IPS DF 4.7 (cell line): ENCODE data around the gene HOXB2.

Source experiments
- DNase-seq: peaks from one replicate; pipeline ENCODE4 v3.0.0-alpha.2; 2013; ENCODE audit warnings: low spot score; ENCODE audit errors: extremely low read depth

Gene HOXB2

GRCh38 chr17:48553190-48553547, 8.3 kb upstream of the HOXB2 start:
- no peak for DNase-seq

GRCh38 chr17:48552466-48553189, 7.7 kb upstream of the HOXB2 start:
- DNase-seq, result no peak

DNA sequence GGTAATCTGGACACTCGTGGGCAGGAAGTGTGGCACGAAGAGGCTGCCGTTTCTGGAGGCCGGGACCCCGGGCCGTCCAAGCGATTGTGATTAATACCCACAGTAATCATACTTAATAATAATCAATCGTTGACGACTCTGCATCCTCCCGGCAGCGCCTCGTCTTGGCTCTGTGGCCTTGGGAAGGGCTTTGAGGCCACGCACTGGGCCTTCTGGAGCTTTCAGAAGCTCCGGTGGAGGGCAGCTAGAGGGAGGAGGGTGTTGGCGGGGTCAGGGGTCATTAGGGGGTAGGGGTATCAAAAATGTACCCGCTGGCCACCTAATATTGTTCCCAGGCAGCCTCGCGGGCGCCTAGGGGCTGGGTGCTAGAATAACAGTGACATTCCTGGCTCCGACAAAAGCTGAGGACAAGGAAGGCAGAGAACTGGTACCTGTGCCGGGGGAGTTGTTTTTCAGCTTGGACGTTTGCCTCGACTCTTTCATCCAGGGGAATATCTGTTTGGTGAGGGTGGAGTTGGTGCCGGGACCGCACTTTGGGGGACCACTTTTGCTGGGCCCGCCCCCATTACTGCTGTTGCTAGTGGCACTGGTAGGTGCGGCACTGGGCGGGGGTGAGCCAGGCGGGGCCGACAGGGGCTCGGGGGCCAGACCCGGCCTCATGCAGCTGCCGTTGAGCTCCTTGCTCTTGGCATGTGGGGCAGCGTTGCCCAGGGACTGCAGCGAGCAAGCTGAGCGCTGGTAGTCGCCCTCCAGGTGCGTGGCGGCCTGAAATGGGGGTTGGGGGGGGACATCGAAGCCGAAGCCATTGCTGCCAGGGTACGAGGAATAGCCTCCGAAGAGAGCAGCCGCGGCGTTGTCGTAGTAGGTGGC, 6.9 kb upstream of the HOXB2 start:
- no peak for DNase-seq

- no peak for DNase-seq
Observed at GRCh38 chr17:48551214-48551555, 6.3 kb upstream of the HOXB2 start.

- no peak for DNase-seq
Observed at GRCh38 chr17:48550502-48551213, 5.7 kb upstream of the HOXB2 start.

- no peak for DNase-seq
Observed at GRCh38 chr17:48549914-48550501, 5.1 kb upstream of the HOXB2 start.

DNA sequence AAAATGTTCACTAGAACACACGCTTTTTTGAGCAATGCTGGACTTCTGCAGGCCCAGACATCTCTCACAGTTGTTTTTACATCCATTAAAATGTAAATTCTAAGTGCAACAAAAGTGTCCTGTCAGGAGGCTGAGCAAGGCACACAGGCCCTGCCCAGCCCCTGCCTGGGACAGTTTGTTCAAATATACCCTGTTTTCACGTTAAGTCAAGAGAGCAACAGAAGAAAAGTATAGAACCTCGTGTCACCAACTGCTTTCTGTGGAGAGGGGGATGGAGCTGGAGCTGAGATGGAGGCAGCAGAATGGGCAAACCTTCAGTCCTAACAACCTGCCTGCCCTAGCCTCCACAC, 4.3 kb upstream of the HOXB2 start:
- DNase-seq, result no peak

DNA sequence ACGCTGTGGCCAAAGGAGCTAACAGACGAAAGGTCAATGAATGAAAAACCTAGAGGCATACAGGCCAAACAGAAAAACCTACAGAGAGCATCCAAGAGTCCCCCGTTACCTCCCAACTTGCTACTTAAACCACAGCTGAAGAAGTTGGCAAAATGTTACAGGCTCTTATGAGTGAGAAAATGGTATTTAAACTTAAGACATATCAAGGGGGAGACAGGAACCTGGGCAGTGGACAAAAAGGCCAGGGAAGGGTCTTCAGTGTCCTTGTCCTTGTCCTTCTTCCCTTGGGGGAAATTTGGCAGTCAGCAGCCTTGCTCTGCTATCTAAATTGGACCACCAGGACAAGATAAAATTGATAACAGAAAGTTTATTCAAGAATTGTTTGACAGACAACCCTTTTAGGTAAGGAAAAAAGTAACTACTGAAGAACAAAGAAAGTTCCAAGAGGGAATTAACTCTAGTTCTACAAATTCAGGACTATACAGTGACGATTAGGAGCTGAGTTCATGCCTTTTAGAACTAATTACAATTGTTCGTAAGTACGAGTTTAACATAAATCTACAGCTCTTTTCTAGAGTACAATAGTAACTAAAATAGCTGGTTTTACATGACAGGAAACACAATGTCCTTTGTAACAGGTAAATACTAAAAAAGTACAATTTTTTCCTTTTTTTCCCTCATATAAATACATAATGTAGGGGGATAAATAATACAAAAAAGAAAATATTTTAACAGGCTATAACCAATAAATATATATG, 3.8 kb upstream of the HOXB2 start:
- DNase-seq, result no peak

- DNase-seq, result no peak
Observed at GRCh38 chr17:48547808-48548522, 3.1 kb upstream of the HOXB2 start.

GRCh38 chr17:48546924-48547807, 2.3 kb upstream of the HOXB2 start:
- DNase-seq, result no peak

GRCh38 chr17:48546137-48546923, 1.4 kb upstream of the HOXB2 start:
- no peak for DNase-seq

DNA sequence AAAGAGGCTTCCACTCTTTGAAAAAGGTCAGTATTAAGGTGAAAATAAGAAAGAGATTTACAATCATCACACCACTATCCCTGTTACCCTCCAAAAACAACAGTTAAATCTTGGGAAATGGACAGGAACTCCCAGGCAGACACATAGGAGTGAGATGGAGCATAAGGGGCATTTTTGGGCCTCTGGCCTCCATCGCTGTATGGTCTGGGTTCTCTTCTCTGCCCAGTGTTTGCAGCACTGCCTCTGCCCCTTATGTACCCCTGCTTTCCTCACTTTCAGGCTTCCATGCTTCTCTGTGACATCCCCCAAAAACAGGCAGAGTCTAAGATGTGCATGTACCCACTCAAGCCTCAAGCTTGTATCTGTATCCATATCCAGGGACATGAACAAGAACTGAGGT, 630 bp upstream of the HOXB2 start:
- DNase-seq, result no peak

- no peak for DNase-seq
Observed at GRCh38 chr17:48544349-48545021, 424 bp downstream of the HOXB2 start.

DNA sequence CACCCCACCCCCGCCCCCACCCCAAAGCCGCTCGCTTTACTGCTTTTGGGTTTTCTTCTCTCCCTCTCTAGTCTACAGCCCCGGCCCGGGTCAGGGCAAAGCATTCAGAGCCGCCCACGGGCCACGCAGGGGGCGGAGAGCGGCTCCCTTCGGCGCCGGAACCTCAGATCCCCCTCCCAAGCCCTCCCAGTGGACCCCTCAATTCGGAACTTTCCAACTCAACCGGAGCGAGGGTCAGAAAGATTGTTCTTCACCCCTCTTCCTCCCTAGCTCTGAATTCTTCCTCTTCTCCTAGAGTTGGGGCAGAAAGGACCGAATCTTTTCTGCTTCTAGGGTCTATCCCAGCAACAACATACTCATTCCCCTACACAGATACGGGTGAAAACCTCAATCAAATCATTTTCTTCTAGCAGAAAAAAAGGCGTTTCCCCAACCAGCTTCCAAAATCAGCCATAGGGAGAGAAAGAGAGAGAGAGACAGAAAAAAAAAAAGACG, 1.0 kb downstream of the HOXB2 start:
- no peak for DNase-seq

GRCh38 chr17:48543107-48543853, 1.6 kb downstream of the HOXB2 start:
- no peak for DNase-seq

GRCh38 chr17:48542698-48543106, 2.2 kb downstream of the HOXB2 start:
- DNase-seq, result no peak

DNA sequence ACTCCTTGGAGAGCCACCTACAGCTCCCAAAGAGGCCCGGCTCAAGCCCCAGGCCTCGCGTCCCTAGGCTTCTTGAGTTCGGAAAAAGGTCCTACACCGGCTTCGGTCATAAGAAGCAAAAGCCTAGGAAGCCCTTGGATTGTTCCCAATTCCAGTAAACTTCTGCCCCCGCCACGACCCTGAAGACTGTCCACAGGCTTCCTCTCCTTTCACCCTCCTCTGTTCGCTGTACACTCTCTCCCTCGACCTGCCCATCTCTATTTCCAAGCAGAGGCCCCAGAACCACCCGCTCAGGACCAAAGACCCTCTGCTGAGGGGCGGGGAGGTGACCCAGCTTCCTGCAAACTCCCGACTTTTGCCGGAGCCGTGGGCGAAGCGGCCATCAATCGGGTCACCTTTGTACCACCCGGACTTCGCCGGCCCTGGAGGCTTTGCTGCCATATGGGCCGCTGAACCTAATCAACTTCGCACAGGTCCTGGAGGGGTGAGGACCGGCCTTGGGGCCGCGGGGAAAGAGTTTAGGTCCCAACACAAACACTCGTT, 2.7 kb downstream of the HOXB2 start:
- no peak for DNase-seq
